Measurements from ENCODE around the gene WWOX.

DNA sequence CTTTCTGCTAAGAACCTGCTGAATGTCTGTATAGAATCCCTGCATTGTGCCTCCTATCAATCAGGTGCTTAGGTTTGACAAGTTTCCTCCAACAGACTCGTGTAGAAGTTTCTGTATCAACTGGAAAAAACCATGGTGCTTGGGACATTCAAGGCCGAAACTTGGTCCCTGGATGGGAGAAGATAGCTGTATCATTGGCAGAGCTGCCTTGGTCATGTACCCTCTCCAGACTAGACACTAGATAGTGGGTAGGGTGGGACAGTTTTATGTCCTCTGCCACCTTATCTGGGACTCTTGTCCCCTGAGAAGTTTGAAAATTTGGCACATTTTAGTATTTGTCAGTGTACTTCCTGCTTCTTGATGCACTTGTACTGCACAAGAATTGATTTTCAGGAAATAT lies 520.8 kb downstream of the WWOX start:
- TF ChIP-seq, protein P1, sequence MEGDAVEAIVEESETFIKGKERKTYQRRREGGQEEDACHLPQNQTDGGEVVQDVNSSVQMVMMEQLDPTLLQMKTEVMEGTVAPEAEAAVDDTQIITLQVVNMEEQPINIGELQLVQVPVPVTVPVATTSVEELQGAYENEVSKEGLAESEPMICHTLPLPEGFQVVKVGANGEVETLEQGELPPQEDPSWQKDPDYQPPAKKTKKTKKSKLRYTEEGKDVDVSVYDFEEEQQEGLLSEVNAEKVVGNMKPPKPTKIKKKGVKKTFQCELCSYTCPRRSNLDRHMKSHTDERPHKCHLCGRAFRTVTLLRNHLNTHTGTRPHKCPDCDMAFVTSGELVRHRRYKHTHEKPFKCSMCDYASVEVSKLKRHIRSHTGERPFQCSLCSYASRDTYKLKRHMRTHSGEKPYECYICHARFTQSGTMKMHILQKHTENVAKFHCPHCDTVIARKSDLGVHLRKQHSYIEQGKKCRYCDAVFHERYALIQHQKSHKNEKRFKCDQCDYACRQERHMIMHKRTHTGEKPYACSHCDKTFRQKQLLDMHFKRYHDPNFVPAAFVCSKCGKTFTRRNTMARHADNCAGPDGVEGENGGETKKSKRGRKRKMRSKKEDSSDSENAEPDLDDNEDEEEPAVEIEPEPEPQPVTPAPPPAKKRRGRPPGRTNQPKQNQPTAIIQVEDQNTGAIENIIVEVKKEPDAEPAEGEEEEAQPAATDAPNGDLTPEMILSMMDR (conservative IDR thresholded peaks at IDR 0.05; ENCODE audit: low read depth, low read length): no peak
- no peak for TF ChIP-seq EZH2 (IDR thresholded peaks at IDR 0.05; ENCODE audit: low read length, unreplicated experiment)
